Measurements from ENCODE around the gene RNF220.

RNF220 gene

DNA sequence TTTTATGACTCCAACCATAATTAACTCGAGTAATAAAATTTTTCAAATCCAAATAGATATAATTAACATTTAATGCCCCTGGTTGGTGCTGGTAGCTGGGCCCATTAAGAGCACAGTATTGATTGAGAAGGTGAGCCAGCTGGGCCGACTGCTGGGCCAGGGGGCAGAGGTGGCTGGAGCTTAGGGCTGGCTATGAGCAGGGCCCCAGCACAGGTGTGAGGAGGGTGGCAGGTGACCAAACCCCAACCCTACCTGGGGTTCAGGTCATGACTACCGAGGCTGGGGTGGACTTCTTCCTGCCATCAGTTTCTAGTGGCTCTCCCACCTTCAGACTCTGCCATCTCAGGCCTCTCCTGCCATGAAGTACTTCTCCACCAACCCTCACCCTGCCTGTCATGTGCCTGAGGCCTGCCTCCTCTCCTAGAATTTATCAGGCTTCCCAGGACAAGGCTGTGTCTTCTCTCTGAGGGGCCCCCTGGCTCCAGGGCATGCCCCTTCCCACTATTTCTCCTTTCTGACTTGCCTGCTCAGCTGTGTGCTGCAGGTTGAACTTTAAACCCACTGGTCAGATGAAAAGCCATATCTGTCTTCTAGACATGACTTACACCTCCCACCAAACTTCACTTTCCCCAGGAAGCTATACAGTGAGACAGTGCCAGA, 183.6 kb downstream of the RNF220 start:
- no peak overlapping the region for H3K4me3 ChIP-seq (ENCODE audit: low read length)
- TF ChIP-seq, protein P1, sequence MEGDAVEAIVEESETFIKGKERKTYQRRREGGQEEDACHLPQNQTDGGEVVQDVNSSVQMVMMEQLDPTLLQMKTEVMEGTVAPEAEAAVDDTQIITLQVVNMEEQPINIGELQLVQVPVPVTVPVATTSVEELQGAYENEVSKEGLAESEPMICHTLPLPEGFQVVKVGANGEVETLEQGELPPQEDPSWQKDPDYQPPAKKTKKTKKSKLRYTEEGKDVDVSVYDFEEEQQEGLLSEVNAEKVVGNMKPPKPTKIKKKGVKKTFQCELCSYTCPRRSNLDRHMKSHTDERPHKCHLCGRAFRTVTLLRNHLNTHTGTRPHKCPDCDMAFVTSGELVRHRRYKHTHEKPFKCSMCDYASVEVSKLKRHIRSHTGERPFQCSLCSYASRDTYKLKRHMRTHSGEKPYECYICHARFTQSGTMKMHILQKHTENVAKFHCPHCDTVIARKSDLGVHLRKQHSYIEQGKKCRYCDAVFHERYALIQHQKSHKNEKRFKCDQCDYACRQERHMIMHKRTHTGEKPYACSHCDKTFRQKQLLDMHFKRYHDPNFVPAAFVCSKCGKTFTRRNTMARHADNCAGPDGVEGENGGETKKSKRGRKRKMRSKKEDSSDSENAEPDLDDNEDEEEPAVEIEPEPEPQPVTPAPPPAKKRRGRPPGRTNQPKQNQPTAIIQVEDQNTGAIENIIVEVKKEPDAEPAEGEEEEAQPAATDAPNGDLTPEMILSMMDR (conservative IDR thresholded peaks at IDR 0.05; ENCODE audit: low read depth, low read length) = no peak
- no peak for DNase-seq (ENCODE audit: low read depth)

DNA sequence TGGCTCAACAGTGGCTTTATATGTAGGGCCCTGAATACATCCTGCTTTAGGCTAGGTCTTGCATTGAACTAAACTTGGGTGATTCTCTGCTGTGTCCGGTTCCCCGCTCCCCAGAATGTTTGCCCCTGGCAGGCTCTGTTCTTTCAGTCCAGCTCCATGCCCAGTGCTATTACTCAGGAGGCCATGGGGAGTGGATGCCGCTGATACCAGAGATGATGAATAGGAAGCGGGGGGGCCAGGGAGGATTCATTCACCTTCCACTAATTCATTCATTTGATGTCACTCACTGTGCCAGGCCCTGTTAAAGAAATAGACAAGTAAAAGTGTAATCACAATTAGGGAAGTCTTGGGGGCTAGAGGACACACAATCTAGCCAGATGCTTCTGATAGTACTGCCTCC, 185.4 kb downstream of the RNF220 start:
- TF ChIP-seq, protein P1 (conservative IDR thresholded peaks at IDR 0.05; ENCODE audit: low read depth, low read length) = no peak
- H3K4me3 ChIP-seq (ENCODE audit: low read length) = no peak overlapping the region
- DNase-seq (ENCODE audit: low read depth) = no peak

DNA sequence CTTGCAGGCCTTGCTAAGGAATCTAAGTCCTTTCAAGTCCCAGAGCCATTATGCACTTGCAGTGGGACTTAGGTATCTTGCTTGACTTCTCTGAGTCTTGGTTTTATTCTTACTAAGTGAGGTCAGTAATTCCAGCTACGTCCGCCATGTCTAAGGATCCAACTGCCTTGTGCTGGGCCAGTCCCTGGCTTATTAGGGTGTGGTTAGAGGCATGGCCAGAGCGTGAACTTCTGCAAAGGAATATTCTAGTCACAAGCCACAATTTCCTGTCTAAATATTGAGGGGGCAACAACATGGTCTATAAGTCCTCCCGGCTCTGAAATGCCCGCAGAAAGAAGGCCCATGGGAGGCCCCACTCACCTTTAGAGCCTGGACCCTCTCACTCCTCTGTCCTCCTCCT, 186.3 kb downstream of the RNF220 start:
- TF ChIP-seq, protein P1 (conservative IDR thresholded peaks at IDR 0.05; ENCODE audit: low read depth, low read length) = no peak
- DNase-seq (ENCODE audit: low read depth) = no peak
- H3K4me3 ChIP-seq (ENCODE audit: low read length) = no peak overlapping the region

DNA sequence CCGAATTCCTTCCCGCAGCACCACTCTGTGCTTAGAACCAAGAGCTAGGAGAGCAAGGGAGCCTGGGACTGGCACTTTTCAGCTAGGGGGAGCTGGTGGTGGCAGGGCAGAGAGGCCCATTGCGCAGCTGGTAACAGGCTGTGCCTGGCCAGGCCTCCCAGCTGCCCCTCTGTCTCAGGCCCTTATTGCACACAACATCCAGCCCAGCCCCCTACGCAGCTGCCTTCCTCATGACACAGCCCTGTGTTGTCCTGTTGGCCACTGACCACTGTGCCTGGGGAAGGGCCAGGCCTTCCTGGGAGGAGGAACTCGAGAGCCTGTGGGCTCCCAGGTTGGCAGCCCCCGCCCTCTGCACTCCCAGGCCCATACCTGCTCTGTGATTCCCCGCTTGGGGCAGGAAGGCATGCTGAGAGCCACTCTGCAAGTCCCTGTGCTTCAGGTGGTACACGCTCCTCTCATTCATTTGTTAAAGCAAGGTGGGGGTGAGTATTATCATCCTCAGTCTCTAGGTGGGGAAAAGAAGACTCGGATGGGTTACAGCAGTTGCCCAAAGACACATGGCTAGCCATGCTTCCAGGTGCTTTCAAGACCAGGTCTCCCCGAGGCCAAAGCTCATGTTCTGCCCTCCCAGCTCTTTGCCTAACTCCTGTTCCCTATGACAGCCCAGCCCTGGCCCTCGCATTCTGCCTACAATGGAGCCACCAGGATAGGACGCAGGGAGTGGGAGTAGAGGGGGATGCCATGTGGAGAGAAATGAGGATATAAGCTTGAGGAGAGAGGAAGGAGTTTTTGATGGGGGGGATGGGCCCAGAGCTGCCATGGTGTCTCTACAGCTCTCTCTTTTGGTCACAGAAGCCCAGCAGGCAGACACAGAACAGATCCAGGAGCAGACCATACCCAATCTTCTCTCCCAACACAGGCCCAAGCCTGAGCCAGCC, 187.4 kb downstream of the RNF220 start:
- no peak for DNase-seq (ENCODE audit: low read depth)
- TF ChIP-seq, protein P1 (conservative IDR thresholded peaks at IDR 0.05; ENCODE audit: low read depth, low read length) = no peak
- no peak overlapping the region for H3K4me3 ChIP-seq (ENCODE audit: low read length)

DNA sequence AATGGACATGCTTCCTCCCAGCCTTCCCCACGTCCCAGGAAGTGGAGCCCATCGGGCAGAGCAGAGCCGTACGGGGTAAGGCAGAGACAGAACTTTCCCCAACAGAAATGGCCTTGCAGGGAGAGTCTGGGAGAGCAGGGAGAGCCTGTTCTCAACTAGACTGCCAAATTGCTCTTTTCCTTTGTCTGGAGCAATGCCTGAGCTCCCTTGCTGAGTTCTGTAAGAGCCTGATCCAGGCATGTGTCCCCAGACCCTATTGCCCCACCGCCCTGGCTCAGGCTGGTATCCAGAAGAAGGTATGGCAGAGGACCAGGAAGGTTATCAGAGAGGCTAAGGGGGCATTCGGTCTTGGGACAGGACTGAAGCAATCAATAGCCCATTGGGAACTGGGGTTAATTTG, 189.3 kb downstream of the RNF220 start:
- TF ChIP-seq, protein P1 (conservative IDR thresholded peaks at IDR 0.05; ENCODE audit: low read depth, low read length) = no peak
- no peak overlapping the region for H3K4me3 ChIP-seq (ENCODE audit: low read length)
- DNase-seq (ENCODE audit: low read depth) = no peak

DNA sequence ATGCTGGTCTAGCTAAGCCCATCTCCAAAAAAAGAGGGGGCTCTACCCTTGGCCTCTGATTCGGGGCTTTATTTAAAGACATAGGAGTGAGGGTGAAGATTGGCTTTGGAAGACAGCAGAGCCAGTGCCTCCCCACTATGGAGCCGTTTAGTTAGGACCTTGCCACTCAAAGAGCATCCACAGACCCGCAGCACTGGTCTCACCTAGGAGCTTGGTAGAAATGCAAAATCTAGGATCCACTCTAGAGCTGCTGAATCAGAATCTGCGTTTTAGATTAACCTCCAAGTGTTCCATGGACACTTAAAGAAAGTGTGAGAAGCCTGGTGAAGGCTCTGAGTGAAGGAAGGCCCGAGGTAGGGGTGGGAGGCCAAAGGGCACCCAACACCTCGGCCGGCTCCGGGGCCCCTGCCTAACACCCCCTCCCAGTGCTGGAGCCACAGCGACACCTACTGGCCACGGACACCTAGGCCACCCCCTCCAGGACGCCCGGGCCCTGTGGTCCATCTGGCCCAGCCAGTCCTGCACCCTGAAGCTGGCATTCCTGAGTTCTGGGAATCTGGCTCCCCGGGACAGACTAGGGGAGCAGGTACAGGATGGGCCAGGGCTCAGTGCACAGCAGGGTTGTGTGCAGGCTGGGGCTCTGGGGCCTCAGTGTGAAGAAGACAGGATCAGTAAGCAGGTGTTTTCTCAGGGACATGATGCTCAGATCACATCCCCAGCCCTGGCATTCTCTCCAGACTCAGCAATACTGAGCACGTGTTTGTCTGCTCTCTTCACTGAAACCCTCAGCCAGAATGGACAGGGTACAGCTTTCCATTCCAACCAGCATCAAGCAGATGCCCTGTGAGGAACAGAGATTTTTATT, 190.0 kb downstream of the RNF220 start:
- no peak overlapping the region for H3K4me3 ChIP-seq (ENCODE audit: low read length)
- DNase-seq (ENCODE audit: low read depth) = no peak
- TF ChIP-seq, protein P1 (conservative IDR thresholded peaks at IDR 0.05; ENCODE audit: low read depth, low read length) = peak; percentile 92

All from retinal pigment epithelial cell (primary cell).